GM12878 (cell line): ENCODE data around the gene GPR31. TPM values are rescaled to one million over a fixed set of nuclear protein-coding genes. Genes with fewer than 3 reads are reported as not detected.

Experiments
- ATF7 ChIP-seq: fragments of 450-650 bp; IDR thresholded peaks from 2 replicates; pipeline ENCODE4 v1.6.1; 2016; ENCODE audit warnings: low read depth, mild to moderate bottlenecking
- BCL11A ChIP-seq: IDR thresholded peaks from 2 replicates; pipeline ENCODE4 v1.6.1; 2011; ENCODE audit warnings: low read depth, low read length
- CBX3 ChIP-seq: fragments of 200-600 bp; sonication (generic); IDR thresholded peaks from 2 replicates; pipeline ENCODE4 v1.6.1; 2016; ENCODE audit warnings: low read depth, borderline replicate concordance
- CUX1 ChIP-seq: IDR thresholded peaks from 2 replicates; pipeline ENCODE4 v1.6.1; 2012; ENCODE audit warnings: improper control_type of control experiment, low read depth, low read length; ENCODE audit not compliant: insufficient replicate concordance
- ESRRA ChIP-seq: IDR thresholded peaks from 2 replicates; pipeline ENCODE4 v1.6.1; 2012; ENCODE audit warnings: mild to moderate bottlenecking, low read length, improper control_type of control experiment
- HSF1 ChIP-seq: fragments of 150-350 bp; IDR thresholded peaks from 2 replicates; pipeline ENCODE4 v1.6.1; 2014; ENCODE audit warnings: mild to moderate bottlenecking, low read depth, low read length
- IRF4 ChIP-seq: IDR thresholded peaks from 2 replicates; pipeline ENCODE4 v1.6.1; 2011; ENCODE audit warnings: low read depth, low read length
- MEF2A ChIP-seq: IDR thresholded peaks from 2 replicates; pipeline ENCODE4 v1.6.1; 2011; ENCODE audit warnings: low read depth, mild to moderate bottlenecking, low read length, moderate library complexity; ENCODE audit not compliant: insufficient read depth
- MYC ChIP-seq: IDR thresholded peaks from 2 replicates; pipeline ENCODE4 v1.6.1; 2011; ENCODE audit warnings: mild to moderate bottlenecking, low read length, moderate library complexity, inconsistent platforms; ENCODE audit not compliant: insufficient read depth, insufficient replicate concordance, insufficient read length, severe bottlenecking
- NR2C2 ChIP-seq: IDR thresholded peaks from 2 replicates; pipeline ENCODE4 v1.6.1; 2011; ENCODE audit warnings: borderline replicate concordance, low read depth; ENCODE audit not compliant: control insufficient read depth, insufficient read length
- NRF1 ChIP-seq: conservative IDR thresholded peaks from 2 replicates; pipeline ENCODE4 v1.6.1; 2011; ENCODE audit warnings: mild to moderate bottlenecking, low read depth, low read length, improper control_type of control experiment
- SRF ChIP-seq, 2 experiments: IDR thresholded peaks; 2 replicates each; pipeline ENCODE4 v1.6.1; 2011; ENCODE audit warnings: low read depth in 2 of 2, low read length in 2 of 2, mild to moderate bottlenecking in 1 of 2, moderate library complexity in 1 of 2
- SUPT20H ChIP-seq: IDR thresholded peaks from 2 replicates; pipeline ENCODE4 v1.6.1; 2011; ENCODE audit warnings: low read depth, mild to moderate bottlenecking, low read length, moderate library complexity, borderline replicate concordance; ENCODE audit not compliant: control insufficient read depth
- ZNF217 ChIP-seq: fragments of 450-650 bp; IDR thresholded peaks from 2 replicates; pipeline ENCODE4 v1.6.1; 2017; ENCODE audit warnings: antibody characterized with exemption, mild to moderate bottlenecking
- ZSCAN29 ChIP-seq: fragments of 450-650 bp; IDR thresholded peaks from 2 replicates; pipeline ENCODE4 v1.6.1; 2017; ENCODE audit warnings: mild to moderate bottlenecking, moderate library complexity
- polyA plus RNA-seq, 11 experiments: library from polyadenylated mRNA; depleted of rRNA in 4 of 11; unstranded in 6 of 11; stranded (reverse) in 5 of 11; fragments of >200 nt; fragmentation: Nextera tagmentation in 4 of 11; fragmentation: Illumina TruSeq in 1 of 11; extraction: Ambion mirVana in 4 of 11; extraction: Trizol in 1 of 11; gene quantifications; 1 replicate in 1 of 11; 2 replicates in 10 of 11; pipeline versions ENCODE4 v1.2.1 to v1.2.3, GENCODE V29; 2011 to 2016; ENCODE audit warnings: inconsistent platforms in 2 of 11, missing spikeins in 2 of 11, low read depth in 1 of 11
- total RNA-seq, 4 experiments: library from RNA; depleted of rRNA in 3 of 4; stranded (reverse); fragments of >200 nt in 3 of 4; fragmentation: Illumina TruSeq in 1 of 4; extraction: Trizol in 1 of 4; gene quantifications; 2 replicates each; pipeline versions ENCODE4 v1.2.1 to v1.2.3, GENCODE V29; 2013 to 2021
- TF ChIP-seq, protein P1 (sequence below): fragments of 450-650 bp; IDR thresholded peaks from 2 replicates; pipeline ENCODE4 v1.6.1; 2017; ENCODE audit warnings: mild to moderate bottlenecking
- TF ChIP-seq, protein P2 (sequence below): fragments of 450-650 bp; IDR thresholded peaks from 2 replicates; pipeline ENCODE4 v1.6.1; 2016; ENCODE audit warnings: mild to moderate bottlenecking
- TF ChIP-seq, protein P3 (sequence below): fragments of 450-650 bp; IDR thresholded peaks from 2 replicates; pipeline ENCODE4 v1.6.1; 2017; ENCODE audit warnings: borderline replicate concordance

GPR31 gene
- total and polyA plus RNA-seq, 10 of the 15 experiments (the other 5 are each of a cell fraction or from before 2014, with no cell fraction given), result not detected

DNA sequence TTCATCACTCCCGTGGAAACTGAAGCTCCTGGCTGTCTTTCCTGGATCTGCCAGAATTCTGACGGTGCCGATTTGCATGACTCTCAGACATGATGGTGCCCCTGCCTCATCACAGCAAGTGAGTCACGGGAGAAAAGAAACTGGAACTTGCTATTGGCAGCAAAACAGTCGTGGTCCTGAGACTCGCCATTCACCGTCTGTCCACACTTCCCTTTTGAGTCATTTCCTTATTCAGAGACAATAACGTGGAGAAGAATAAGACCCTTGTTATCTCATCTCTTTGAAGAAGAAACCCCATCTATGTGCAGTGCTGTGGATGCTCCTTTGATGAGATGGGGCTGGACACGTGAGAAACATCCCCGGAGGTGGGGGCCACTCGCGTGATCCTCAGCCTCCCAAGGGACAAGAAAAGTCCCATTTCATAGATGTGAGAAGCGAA, 4.2 kb downstream of the GPR31 start (continued):
- TF ChIP-seq, protein P1, sequence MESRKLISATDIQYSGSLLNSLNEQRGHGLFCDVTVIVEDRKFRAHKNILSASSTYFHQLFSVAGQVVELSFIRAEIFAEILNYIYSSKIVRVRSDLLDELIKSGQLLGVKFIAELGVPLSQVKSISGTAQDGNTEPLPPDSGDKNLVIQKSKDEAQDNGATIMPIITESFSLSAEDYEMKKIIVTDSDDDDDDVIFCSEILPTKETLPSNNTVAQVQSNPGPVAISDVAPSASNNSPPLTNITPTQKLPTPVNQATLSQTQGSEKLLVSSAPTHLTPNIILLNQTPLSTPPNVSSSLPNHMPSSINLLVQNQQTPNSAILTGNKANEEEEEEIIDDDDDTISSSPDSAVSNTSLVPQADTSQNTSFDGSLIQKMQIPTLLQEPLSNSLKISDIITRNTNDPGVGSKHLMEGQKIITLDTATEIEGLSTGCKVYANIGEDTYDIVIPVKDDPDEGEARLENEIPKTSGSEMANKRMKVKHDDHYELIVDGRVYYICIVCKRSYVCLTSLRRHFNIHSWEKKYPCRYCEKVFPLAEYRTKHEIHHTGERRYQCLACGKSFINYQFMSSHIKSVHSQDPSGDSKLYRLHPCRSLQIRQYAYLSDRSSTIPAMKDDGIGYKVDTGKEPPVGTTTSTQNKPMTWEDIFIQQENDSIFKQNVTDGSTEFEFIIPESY, result no peak
- TF ChIP-seq BCL11A (peak; percentile 60; the same call in 1 of the 2 replicates), CUX1 (peak; percentile 55), SUPT20H (no peak), NR2C2 (no peak), SRF (IDR thresholded peaks at IDR 0.05; ENCODE audit: low read depth in 2 of 2, low read length in 2 of 2) (no peak), ESRRA (no peak), ZNF217 (peak; percentile 63; the same call in 1 of the 2 replicates), HSF1 (no peak), ATF7 (peak; percentile 75), NRF1 (no peak), ZSCAN29 (no peak), CBX3 (no peak), MEF2A (no peak), MYC (no peak), IRF4 (peak; percentile 98)
- TF ChIP-seq, protein P2, sequence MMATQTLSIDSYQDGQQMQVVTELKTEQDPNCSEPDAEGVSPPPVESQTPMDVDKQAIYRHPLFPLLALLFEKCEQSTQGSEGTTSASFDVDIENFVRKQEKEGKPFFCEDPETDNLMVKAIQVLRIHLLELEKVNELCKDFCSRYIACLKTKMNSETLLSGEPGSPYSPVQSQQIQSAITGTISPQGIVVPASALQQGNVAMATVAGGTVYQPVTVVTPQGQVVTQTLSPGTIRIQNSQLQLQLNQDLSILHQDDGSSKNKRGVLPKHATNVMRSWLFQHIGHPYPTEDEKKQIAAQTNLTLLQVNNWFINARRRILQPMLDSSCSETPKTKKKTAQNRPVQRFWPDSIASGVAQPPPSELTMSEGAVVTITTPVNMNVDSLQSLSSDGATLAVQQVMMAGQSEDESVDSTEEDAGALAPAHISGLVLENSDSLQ, result no peak; the same call in 1 of the 2 replicates
- TF ChIP-seq, protein P3, sequence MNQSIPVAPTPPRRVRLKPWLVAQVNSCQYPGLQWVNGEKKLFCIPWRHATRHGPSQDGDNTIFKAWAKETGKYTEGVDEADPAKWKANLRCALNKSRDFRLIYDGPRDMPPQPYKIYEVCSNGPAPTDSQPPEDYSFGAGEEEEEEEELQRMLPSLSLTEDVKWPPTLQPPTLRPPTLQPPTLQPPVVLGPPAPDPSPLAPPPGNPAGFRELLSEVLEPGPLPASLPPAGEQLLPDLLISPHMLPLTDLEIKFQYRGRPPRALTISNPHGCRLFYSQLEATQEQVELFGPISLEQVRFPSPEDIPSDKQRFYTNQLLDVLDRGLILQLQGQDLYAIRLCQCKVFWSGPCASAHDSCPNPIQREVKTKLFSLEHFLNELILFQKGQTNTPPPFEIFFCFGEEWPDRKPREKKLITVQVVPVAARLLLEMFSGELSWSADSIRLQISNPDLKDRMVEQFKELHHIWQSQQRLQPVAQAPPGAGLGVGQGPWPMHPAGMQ, result no peak
